DMS114 treated with DMSO at 0.1 percent for 48 hours (cell line): Measurements from ENCODE around the gene TMCC1.
"Not testable (repeated sequence)": the region's sequence is repeated elsewhere in the genome, so short reads cannot be mapped to it uniquely, and the experiment has no call there.

Experiments used
- DNase-seq: peaks from one replicate; lab custom pipeline; 2025; ENCODE audit not compliant: unreplicated experiment; lab: John Stamatoyannopoulos, UW

TMCC1 gene

GRCh38 chr3:129892857-129893580 is 492 bp downstream of the TMCC1 start:
- DNase-seq: no peak

GRCh38 chr3:129892486-129892856 is 1.0 kb downstream of the TMCC1 start:
- no peak for DNase-seq

DNA sequence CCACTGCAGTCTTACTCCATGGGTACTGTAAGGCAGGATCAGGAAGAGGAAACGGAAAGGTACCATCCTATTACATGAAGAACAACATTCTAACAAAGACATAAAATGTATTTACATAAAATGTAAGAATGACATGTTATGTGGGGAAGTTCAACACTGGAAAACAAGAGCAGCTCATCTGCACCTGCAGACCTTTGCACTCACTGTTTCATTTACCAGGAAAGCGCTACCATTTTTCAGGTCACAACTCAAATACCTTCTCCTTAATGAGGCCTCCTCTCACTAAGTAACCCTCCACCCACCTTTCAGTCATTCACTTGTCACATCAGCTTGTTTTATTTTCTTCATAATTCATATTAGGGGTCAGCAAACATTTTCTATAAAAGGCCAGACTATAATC is 2.6 kb downstream of the TMCC1 start:
- DNase-seq: no peak

GRCh38 chr3:129890125-129890524 is 3.4 kb downstream of the TMCC1 start:
- no peak for DNase-seq

DNA sequence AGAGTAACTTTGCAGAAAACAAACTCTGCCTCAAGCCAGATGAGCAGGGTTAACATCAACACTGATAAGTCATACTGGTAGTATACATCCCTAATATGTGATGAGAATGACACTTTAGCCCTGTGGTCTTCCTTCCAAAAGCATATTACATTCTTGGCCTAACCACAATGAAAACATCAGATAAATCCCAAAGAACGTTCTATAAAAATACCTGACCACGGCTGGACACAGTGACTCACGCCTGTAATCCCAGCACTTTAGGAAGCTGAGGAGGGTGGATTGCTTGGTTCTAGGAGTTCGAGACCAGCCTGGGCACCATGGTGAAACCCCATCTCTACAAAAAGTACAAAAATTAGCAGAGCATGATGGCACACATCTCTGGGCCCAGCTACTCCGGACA is 4.7 kb downstream of the TMCC1 start:
- no peak for DNase-seq

GRCh38 chr3:129881261-129881660 is 12.2 kb downstream of the TMCC1 start:
- no peak for DNase-seq

- no peak for DNase-seq
Observed at GRCh38 chr3:129878355-129878754, 15.2 kb downstream of the TMCC1 start.

- DNase-seq: not testable (repeated sequence)
Observed at GRCh38 chr3:129874479-129874878, 19.0 kb downstream of the TMCC1 start.

- DNase-seq: no peak
Observed at GRCh38 chr3:129868912-129869311, 24.6 kb downstream of the TMCC1 start.

- no peak for DNase-seq
Observed at GRCh38 chr3:129867506-129868124, 25.9 kb downstream of the TMCC1 start.

GRCh38 chr3:129865806-129866205 is 27.7 kb downstream of the TMCC1 start:
- DNase-seq: no peak

GRCh38 chr3:129864519-129864918 is 29.0 kb downstream of the TMCC1 start:
- no peak for DNase-seq

DNA sequence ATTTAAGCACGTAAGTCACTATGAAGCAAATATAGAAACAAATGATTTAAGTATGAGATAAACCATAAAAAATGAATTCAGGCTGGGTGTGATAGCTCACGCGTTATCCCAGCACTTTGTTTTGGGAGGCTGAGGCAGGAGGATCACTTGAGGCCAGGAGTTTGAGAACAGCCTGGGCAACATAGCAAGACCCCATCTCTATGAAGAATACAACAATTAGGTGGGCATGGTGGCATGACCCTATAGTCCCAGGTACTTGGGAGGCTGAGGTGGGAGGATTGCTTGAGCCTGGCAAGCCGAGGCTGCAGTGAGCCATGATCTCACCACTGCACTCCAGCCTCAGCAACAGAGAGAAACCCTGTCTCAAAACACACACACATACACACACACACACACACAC is 34.2 kb downstream of the TMCC1 start:
- no peak for DNase-seq

DNA sequence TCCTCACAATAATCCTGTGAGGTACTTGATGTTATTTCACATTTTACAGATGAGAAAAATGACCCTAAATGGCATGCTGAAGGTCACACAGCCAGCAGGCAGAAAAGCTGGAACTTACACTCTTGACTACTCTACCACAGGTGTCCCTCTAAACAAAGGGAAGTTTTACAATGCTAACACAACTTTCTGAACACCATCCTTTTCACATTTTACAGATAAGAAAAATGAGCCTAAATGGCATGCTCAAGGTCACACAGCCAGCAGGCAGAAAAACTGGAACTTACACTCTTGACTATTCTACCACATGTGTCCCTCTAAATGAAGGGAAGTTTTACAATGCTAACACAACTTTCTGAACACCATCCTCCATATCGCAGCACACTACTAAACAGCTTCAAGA is 35.6 kb downstream of the TMCC1 start:
- no peak for DNase-seq

DNA sequence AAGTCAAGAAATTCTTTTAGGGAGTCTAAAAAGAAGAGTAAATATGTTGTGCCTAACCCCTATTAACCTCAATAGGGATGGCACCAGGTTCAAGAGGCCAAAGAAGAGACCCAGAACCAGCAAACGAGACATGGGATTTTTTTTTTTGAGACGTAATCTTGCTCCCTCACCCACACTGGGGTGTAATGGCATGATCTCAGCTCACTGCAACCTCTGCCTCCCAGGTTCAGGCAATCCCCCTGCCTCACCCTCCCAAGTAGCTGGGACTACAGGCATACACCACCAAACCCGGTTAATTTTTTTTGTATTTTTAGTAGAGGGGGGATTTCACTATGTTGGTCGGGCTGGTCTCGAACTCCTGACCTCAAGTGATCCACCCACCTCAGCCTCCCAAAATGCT is 36.7 kb downstream of the TMCC1 start:
- DNase-seq: not testable (repeated sequence)

GRCh38 chr3:129855832-129856419 is 37.6 kb downstream of the TMCC1 start:
- no peak for DNase-seq

GRCh38 chr3:129855170-129855831 is 38.2 kb downstream of the TMCC1 start:
- DNase-seq: no peak

- no peak for DNase-seq
Observed at GRCh38 chr3:129854460-129854859, 39.1 kb downstream of the TMCC1 start.

GRCh38 chr3:129845956-129846355 is 47.6 kb downstream of the TMCC1 start:
- DNase-seq: no peak

DNA sequence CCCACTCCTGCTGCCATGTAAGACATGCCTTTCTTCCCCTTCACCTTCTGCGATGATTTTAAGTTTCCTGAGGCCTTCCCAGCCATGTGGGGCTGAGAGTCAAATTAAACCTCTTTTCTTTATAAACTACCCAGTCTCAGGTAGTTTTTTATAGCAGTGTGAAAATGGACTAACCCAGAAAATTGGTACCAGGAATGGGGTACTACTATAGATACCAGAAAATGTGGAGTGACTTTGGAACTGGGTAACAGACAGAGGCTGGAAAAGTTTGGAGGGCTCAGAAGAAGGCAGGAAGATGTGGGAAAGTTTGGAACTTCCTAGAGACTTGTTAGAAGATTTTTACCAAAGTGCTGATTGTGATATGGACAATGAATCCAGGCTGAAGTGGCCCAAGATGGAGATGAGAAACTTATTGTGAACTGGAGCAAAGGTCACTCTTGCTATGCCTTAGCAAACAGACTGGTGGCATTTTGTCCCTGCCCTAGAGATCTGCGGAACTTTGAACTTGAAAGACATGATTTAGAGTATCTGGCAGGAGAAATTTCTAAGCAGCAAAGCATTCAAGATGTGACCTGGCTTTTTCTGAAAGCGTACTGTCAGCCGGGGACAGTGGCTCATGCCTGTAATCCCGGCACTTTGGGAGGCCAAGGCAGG is 52.7 kb downstream of the TMCC1 start:
- DNase-seq: no peak

DNA sequence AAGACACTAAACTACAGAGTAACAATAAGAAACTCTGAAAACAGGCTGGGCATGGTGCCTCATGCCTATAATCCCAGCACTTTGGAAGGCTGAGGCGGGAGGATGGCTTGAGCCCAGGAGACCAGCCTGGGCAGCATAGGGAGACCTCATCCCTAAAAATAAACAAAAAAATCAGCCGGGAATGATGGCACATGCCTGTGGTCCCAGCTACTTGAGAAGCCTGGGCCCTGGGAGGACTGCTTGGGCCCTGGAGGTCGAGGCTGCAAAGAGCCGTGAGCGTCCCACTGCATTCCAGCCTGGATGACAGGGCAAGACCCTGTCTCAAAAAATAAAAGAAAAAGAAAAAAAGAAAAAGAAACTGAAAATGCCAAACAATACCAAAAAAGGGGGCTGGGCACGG is 55.4 kb downstream of the TMCC1 start:
- no peak for DNase-seq
